IPS-18a (cell line): ENCODE results near the gene SLC7A9.

Source experiments
- H3K27ac ChIP-seq: one replicate; pipeline ENCODE4 v1.5.1; 2013; ENCODE audit warnings: low read length
- H3K27me3 ChIP-seq: one replicate; pipeline ENCODE4 v1.6.1; 2013; ENCODE audit warnings: mild to moderate bottlenecking, low read length; ENCODE audit not compliant: control insufficient read depth, insufficient read depth
- H3K36me3 ChIP-seq: one replicate; pipeline ENCODE4 v1.6.1; 2013; ENCODE audit warnings: low read depth, low read length; ENCODE audit not compliant: control insufficient read depth
- H3K4me1 ChIP-seq: one replicate; pipeline ENCODE4 v1.6.1; 2013; ENCODE audit warnings: low read depth, low read length; ENCODE audit not compliant: control insufficient read depth
- H3K4me3 ChIP-seq: one replicate; pipeline ENCODE4 v1.5.1; 2013; ENCODE audit warnings: low read length
- H3K9ac ChIP-seq: one replicate; pipeline ENCODE4 v1.6.1; 2013; ENCODE audit warnings: mild to moderate bottlenecking, low read length, moderate library complexity
- H3K9me3 ChIP-seq: one replicate; pipeline ENCODE4 v1.6.1; 2013; ENCODE audit warnings: low read depth, low read length; ENCODE audit not compliant: control insufficient read depth

Gene SLC7A9

DNA sequence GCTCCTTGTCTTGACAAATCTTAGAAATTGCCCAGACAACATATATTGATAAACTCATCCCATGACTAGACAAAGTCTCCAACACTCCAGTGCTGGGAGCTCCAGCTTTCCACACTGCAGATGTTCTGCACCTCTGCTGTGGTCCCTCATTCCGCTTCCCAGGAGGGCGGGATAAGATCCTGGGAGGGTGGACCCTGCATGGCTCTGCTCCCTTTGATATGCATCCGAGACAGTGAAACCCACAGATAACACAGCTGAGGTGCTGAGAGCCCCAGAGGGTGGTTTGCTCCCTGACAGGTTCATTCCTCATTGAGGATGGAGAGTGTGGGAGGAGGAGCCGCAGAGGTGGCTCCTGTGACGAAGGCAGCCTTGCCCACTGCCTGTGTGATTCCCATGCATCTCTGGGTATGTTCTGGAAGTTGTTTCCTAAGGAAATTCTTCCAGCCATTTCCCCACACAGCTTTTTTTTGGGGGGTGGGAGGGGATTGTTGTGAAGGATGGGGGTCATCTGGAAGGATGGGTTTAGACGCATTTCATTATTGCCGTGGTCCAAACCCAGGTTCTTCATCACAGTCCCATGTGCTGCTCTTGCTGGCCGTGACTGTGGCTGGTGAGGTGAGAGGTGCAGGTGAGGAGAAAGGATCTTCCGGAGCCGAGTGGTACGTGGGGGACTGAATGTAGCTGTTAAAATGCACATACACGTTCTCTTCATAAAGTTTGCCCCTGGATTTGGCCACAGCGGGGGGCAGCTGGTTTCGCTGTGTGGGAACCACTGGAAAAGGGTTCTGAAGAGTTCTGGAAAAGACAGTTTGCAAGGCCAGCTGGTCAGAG is 46.4 kb downstream of the SLC7A9 start:
- peaks cover 16% of the 10 kb centered on the region for H3K4me1 ChIP-seq
- H3K27me3 ChIP-seq, result no peaks in the 10 kb centered on the region
- H3K9ac ChIP-seq, result no peak overlapping the region
- no peaks in the 10 kb centered on the region for H3K9me3 ChIP-seq
- H3K36me3 ChIP-seq, result no peaks in the 10 kb centered on the region
- H3K4me3 ChIP-seq, result no peak overlapping the region
- H3K27ac ChIP-seq, result no peak overlapping the region

DNA sequence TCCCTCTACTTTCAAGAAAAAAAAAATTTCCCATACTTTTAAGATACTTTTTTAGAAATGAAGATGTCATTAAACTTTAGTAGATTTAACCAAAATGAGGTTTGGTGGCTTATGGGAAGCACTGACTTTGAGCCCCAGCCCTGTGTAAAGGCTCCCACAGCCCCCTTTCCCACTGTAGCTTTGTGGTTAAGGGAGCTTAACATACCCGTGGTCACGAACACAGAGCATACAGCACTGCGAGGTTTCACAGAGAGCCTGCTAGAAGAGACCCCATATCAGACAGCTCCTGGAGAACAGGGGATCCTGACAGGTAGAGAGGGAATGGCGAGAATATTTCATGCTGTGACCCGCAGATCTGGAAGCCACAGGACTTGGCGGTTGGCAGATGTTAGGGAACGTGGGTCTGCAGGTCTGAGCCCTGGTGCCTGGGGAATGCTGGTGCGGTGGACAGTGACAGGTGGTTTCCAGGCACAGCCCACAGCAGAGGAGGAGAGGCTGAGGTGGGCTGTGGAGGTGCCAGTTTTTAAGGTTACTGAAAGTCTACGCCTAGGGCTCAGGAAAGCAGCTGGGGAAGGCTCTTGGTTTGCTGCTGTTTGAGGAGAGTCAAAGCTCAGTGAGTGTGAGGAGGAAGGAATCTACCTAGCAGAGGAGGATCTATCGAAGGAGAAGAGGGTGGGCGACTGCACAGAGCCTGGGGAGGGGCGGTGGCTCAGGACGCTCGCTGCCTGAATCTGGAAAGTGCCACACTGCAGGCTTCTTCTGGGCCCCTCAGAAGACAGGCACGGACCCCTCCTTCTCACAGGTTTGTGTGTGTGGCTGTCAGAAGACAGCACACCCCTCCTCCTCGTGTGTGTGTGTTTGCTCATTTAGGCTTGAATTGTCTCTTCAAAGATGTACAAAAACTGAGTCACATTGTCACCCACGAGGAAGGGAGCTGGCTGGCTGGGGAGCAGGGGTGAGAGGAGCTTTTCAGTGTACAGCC is 49.9 kb downstream of the SLC7A9 start:
- Histone ChIP-seq H3K4me3 (no peak overlapping the region), H3K9ac (no peak overlapping the region), H3K27ac (no peak overlapping the region), H3K36me3 (no peaks in the 10 kb centered on the region), H3K27me3 (no peaks in the 10 kb centered on the region), H3K4me1 (peaks cover 11% of the 10 kb centered on the region), H3K9me3 (no peaks in the 10 kb centered on the region)

DNA sequence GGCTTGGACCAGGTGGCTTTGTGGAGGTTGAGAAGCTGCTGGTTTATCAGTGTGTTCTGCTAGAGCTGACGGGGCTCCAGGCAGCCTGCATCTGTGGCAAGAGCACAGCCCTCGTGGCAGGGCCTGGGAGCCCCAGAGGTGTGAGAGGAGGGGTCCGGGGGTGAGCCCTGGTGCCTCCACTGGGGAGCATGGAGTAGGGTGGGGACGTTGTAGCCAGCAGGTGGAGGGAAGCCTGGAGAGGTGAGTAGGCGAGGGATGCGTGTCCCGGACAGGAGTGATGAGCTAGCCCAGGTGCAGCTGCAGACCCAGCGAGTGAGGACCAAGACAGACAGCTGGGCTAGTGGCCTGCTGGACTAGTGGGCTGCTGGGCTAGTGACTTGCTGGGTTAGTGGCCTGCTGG is 51.0 kb downstream of the SLC7A9 start:
- no peak overlapping the region for H3K4me3 ChIP-seq
- no peaks in the 10 kb centered on the region for H3K27me3 ChIP-seq

DNA sequence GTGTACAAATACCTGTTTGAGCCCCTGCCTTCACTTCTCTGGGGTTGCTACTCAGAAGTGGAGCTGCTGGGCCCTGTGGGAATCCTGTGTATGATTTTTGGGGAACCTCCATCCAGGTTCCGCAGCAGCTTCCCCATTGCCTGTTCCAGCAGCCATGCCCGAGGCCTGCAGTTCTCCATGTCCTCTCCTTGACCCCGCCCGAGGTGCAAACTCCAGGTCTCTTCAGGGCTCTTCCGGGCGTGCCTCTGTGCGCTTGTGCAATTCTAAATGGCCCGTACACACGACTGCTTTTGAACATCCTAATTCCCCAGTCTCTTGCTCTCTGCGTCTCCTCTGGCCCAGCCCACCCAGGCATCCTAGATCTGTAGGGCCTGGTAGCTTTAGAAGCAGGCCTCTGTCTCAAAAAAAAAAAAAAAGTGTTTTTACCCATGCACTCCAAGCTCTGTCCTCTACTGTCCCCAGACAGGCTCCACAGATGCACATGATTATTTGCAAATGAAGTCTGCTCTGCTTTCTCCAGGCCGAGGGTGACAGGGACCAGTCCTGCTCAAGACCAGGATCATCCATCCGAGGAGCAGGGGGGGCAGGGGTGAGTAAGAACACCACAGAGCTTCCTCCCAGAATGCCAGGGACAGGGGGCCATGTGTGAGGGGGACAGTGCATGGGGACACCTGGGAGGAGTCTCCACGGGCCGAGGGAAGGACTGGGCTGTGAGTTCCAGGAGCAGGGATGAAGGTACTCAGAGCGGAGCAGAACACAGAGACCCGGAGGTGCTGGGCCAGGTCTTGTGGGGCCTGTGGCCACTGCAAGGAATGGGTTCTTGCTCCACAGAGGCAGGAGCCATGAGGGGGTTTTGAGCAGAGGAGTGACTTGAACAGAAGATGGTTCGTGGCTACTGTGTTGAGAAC is 51.7 kb downstream of the SLC7A9 start:
- H3K4me1 ChIP-seq, result peaks cover 10% of the 10 kb centered on the region
- H3K9me3 ChIP-seq, result no peaks in the 10 kb centered on the region
- H3K27ac ChIP-seq, result no peak overlapping the region
- H3K36me3 ChIP-seq, result no peaks in the 10 kb centered on the region
- H3K4me3 ChIP-seq, result no peak overlapping the region
- no peak overlapping the region for H3K9ac ChIP-seq
- H3K27me3 ChIP-seq, result no peaks in the 10 kb centered on the region

More for the DNA sequence above, 51.0 kb downstream of the SLC7A9 start:
- Histone ChIP-seq H3K27ac (no peak overlapping the region), H3K9me3 (no peaks in the 10 kb centered on the region), H3K36me3 (no peaks in the 10 kb centered on the region), H3K9ac (no peak overlapping the region), H3K4me1 (peaks cover 10% of the 10 kb centered on the region)

DNA sequence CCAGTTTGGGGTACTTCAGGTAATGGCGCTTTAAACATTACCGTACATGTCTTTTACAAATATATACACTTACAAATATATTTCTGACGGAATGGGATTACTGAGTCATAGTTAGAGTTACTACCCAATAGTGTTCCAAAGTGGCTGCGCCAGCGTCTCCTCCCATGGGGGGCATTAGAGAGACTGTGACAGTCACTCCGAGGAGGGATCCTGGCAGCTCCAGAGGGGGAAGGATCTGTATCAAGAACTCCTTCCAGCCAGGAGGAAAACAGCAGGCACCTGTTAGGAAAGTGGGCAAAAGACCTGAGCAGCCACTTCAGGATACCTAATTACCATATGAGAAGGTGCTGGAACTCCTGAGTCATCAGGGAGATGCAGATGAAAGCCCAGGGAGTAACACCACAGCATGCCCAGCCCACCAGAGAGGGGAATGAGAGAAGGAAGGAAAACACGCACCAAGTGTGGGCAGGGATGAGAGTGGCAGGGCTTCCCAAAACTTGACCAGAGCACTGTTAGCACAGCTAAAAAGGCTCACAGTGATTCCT is 52.9 kb downstream of the SLC7A9 start:
- no peaks in the 10 kb centered on the region for H3K27me3 ChIP-seq
- no peaks in the 10 kb centered on the region for H3K36me3 ChIP-seq
- H3K9me3 ChIP-seq, result no peaks in the 10 kb centered on the region
- H3K9ac ChIP-seq, result no peak overlapping the region
- H3K4me1 ChIP-seq, result peaks cover 10% of the 10 kb centered on the region
- no peak overlapping the region for H3K27ac ChIP-seq
- no peak overlapping the region for H3K4me3 ChIP-seq

DNA sequence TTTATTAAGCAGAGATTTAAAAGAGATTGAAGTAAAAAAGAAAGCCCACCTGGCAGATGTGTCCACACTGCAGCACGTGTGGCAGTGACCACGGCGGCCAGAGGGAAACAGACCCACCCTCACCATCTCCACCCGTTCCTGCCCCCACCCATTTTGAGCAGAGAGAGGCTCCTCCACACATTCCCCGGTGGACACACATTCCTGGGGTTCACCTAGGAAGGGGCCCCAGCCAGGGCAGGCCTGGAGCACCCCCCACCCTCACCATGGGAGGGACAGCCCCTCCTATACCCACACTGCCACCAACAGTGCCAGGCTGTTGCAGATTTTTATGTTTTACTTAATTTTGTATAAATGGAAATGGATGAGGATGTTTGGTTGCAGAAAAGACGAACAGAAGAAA is 54.9 kb downstream of the SLC7A9 start:
- no peaks in the 10 kb centered on the region for H3K9me3 ChIP-seq
- no peaks in the 10 kb centered on the region for H3K27me3 ChIP-seq
- H3K9ac ChIP-seq, result no peak overlapping the region
- no peak overlapping the region for H3K4me3 ChIP-seq
- H3K36me3 ChIP-seq, result no peaks in the 10 kb centered on the region
- peaks cover 10% of the 10 kb centered on the region for H3K4me1 ChIP-seq
- H3K27ac ChIP-seq, result no peak overlapping the region

DNA sequence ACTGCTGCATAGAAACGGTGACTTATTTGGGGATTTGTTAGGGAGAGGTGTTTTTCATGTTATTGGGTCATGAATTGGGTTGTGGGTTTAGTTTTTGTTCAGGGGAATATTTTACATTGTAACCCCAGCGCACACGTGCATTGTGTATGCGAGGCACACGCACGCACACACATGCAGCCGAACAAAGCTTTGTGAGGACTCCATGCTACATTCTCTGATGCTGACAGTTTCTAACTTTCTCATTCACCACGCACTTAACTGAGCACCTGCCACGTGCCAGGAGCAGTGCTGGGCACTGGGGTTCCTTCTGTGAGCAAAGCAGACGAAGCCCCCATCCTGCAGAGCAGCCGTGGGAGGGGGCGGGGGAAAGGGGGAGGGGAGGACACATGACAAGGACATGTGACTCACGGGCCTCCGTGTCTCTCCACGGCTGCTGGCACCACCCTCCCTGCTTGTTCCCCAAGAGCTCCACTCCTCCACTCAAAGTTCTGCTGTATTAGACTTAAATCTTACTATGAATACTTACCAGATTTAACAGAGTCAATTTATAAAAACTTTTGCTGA is 55.6 kb downstream of the SLC7A9 start:
- H3K9ac ChIP-seq, result no peak overlapping the region
- no peak overlapping the region for H3K4me3 ChIP-seq
- H3K27ac ChIP-seq, result no peak overlapping the region
- H3K9me3 ChIP-seq, result no peaks in the 10 kb centered on the region
- H3K4me1 ChIP-seq, result peaks cover 10% of the 10 kb centered on the region
- H3K36me3 ChIP-seq, result no peaks in the 10 kb centered on the region
- H3K27me3 ChIP-seq, result no peaks in the 10 kb centered on the region

DNA sequence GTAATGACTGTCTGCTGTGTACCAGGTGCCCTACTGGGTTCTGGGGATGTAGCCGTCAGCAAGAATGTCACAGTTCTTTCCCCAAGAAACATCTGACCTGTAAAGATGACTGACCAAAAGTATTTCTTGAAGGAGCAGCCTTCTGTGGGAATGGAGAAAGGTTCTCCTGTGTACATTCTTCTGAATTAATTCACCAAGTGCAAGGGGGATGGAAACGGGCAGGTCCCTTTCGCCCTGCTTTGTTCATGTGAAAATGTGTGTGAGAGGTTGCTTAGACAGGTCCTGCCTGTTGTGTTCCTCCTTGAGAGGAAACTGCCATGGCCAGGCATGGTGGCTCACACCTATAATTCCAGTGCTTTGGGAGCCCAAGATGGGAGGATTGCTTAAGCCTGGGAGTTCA is 57.0 kb downstream of the SLC7A9 start:
- no peak overlapping the region for H3K27ac ChIP-seq
- H3K4me3 ChIP-seq, result no peak overlapping the region
- no peak overlapping the region for H3K9ac ChIP-seq
- H3K9me3 ChIP-seq, result no peaks in the 10 kb centered on the region
- H3K36me3 ChIP-seq, result no peaks in the 10 kb centered on the region
- H3K27me3 ChIP-seq, result no peaks in the 10 kb centered on the region
- H3K4me1 ChIP-seq, result peaks cover 10% of the 10 kb centered on the region

DNA sequence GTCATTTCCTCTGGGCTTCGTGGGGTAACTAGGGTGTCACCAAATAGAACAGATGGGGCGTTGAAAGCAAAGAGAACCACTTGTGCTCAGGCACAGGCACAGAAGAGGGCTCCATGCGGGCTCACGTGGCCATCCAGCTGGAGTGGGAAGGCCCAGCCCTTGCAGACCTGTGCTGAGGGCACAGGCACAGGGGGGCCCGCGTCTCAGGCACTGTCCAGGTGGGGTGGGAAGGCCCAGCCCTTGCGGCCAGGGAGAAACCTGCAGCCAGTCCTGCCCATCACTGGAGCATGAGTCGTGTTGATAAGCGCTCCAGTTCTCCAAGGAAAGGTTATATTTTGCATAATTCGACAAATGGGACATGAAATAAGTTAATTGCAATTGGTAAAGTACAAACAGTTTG is 57.5 kb downstream of the SLC7A9 start:
- no peak overlapping the region for H3K9ac ChIP-seq
- peaks cover 10% of the 10 kb centered on the region for H3K4me1 ChIP-seq
- H3K27ac ChIP-seq, result no peak overlapping the region
- no peaks in the 10 kb centered on the region for H3K36me3 ChIP-seq
- H3K27me3 ChIP-seq, result no peaks in the 10 kb centered on the region
- H3K9me3 ChIP-seq, result no peaks in the 10 kb centered on the region
- H3K4me3 ChIP-seq, result no peak overlapping the region

DNA sequence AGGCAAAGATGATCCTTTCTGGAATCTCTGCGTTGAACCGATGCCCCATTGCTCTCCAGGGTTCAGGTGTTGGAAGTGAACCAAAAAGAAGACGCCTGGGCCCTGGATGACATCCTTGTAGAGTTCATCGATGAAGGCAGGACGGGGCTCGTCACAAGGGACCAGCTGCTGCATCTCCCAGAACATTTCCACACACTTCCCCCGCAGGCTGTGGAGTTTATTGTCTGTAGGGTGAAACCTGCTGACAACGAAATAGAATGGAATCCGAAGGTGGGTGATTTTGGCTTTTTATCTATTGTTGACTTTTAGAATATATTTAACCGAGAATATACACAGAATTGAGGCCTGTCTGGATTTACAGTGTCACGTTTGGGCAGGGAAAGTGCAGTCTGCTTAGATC is 58.4 kb downstream of the SLC7A9 start:
- Histone ChIP-seq H3K9ac (no peak overlapping the region), H3K4me3 (no peak overlapping the region), H3K4me1 (peaks cover 5% of the 10 kb centered on the region), H3K27ac (no peak overlapping the region), H3K27me3 (no peaks in the 10 kb centered on the region), H3K9me3 (no peaks in the 10 kb centered on the region), H3K36me3 (no peaks in the 10 kb centered on the region)
